NCI-H1694 (cell line): ENCODE results near the gene ZNF697.

Experiments used
- DNase-seq: peaks from one replicate; lab custom pipeline; 2025; lab: John Stamatoyannopoulos, UW

ZNF697 gene

GRCh38 chr1:119662034-119662437 is 14.0 kb upstream of the ZNF697 start:
- DNase-seq: no peak

GRCh38 chr1:119660253-119661083 is 12.4 kb upstream of the ZNF697 start:
- no peak for DNase-seq

GRCh38 chr1:119659628-119660027 is 11.6 kb upstream of the ZNF697 start:
- no peak for DNase-seq

GRCh38 chr1:119656410-119656955 is 8.4 kb upstream of the ZNF697 start:
- DNase-seq: no peak

- no peak for DNase-seq
Measured at GRCh38 chr1:119655154-119655553, 7.1 kb upstream of the ZNF697 start.

GRCh38 chr1:119653839-119654170 is 5.7 kb upstream of the ZNF697 start:
- DNase-seq: no peak

GRCh38 chr1:119653135-119653838 is 5.2 kb upstream of the ZNF697 start:
- DNase-seq: no peak

GRCh38 chr1:119652587-119652986 is 4.5 kb upstream of the ZNF697 start:
- no peak for DNase-seq

GRCh38 chr1:119651641-119652040 is 3.6 kb upstream of the ZNF697 start:
- DNase-seq: no peak

GRCh38 chr1:119651133-119651532 is 3.1 kb upstream of the ZNF697 start:
- DNase-seq: no peak

GRCh38 chr1:119648620-119649004 is 546 bp upstream of the ZNF697 start:
- no peak for DNase-seq

GRCh38 chr1:119647228-119647733 is 785 bp downstream of the ZNF697 start:
- no peak for DNase-seq

- no peak for DNase-seq
Measured at GRCh38 chr1:119646521-119647227, 1.4 kb downstream of the ZNF697 start.

GRCh38 chr1:119639109-119639508 is 9.0 kb downstream of the ZNF697 start:
- DNase-seq: no peak

GRCh38 chr1:119637710-119638109 is 10.4 kb downstream of the ZNF697 start:
- no peak for DNase-seq

- no peak for DNase-seq
Measured at GRCh38 chr1:119636491-119637089, 11.5 kb downstream of the ZNF697 start.

GRCh38 chr1:119635811-119636390 is 12.2 kb downstream of the ZNF697 start:
- no peak for DNase-seq

- no peak for DNase-seq
Measured at GRCh38 chr1:119634016-119634415, 14.1 kb downstream of the ZNF697 start.

- DNase-seq: no peak
Measured at GRCh38 chr1:119633575-119633974, 14.5 kb downstream of the ZNF697 start.

- no peak for DNase-seq
Measured at GRCh38 chr1:119632841-119633240, 15.2 kb downstream of the ZNF697 start.

- DNase-seq: no peak
Measured at GRCh38 chr1:119632103-119632490, 16.0 kb downstream of the ZNF697 start.
